ENCODE data around the gene ESRRG. TPM values are rescaled to one million over a fixed set of nuclear protein-coding genes. Genes with fewer than 3 reads are reported as not detected.

The ESRRG gene
- total RNA-seq, 4 donors from 2014 or later = 0.76 to 7.0 (median 5.2) TPM

DNA sequence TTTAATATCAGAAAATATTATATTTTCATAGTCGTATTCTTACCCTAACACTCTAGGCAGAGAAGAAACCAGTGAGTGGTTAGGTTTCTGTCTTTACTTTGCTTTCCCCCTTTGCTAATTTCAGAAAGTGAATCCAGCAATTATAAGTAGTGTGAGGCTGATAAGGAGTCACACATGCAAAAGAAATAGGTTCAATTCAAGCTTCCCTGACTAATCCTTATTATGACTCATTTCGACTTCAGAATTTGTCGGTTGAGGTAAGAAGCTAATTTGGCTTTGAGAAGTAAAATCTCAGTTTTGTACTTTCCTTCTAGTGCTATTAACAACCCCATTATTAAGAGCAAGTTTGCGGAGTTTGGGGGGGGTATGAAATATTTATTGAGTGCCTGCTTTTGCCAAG, 22.4 kb downstream of the ESRRG start:
- no peak overlapping the region for H3K4me3 ChIP-seq (ENCODE audit: low read depth, poor library complexity, severe bottlenecking)
- 87 to 90% methylated on average over 4 of the region's 4 CpGs for WGBS, 2 donors
- TF ChIP-seq POLR2A (IDR thresholded peaks at IDR 0.05) = no peak
- TF ChIP-seq, protein P1, sequence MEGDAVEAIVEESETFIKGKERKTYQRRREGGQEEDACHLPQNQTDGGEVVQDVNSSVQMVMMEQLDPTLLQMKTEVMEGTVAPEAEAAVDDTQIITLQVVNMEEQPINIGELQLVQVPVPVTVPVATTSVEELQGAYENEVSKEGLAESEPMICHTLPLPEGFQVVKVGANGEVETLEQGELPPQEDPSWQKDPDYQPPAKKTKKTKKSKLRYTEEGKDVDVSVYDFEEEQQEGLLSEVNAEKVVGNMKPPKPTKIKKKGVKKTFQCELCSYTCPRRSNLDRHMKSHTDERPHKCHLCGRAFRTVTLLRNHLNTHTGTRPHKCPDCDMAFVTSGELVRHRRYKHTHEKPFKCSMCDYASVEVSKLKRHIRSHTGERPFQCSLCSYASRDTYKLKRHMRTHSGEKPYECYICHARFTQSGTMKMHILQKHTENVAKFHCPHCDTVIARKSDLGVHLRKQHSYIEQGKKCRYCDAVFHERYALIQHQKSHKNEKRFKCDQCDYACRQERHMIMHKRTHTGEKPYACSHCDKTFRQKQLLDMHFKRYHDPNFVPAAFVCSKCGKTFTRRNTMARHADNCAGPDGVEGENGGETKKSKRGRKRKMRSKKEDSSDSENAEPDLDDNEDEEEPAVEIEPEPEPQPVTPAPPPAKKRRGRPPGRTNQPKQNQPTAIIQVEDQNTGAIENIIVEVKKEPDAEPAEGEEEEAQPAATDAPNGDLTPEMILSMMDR (IDR thresholded peaks at IDR 0.05) = no peak
- DNase-seq (ENCODE audit: low spot score in 2 of 2) = no peak
- intact Hi-C loops (cut with DNase I; ENCODE audit: low total_unique reads) = no loop called here

DNA sequence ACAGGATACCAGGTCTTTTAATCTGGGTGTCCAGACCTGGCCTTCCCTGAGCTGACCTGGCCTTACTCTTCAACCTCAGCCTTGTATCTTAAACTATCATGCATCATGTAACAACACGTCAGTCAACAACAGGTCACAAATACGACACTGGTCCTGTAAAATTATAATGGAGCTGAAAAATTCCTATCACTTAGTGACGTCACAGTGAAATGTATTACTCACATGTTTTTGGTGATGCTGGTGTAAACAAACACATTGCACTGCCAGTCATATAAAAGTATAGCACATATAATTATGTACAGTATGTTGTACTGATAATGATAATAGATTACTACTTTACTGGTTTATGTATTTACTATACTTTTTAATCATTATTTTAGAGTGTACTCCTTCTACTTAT, 31.5 kb downstream of the ESRRG start:
- no peak for TF ChIP-seq POLR2A (IDR thresholded peaks at IDR 0.05)
- TF ChIP-seq, protein P1 (IDR thresholded peaks at IDR 0.05) = no peak
- WGBS, 2 donors = 84 to 87% methylated on average over 3 of the region's 3 CpGs
- no peak for DNase-seq (ENCODE audit: low spot score in 2 of 2)
- no peak overlapping the region for H3K4me3 ChIP-seq (ENCODE audit: low read depth, poor library complexity, severe bottlenecking)
- intact Hi-C loops (cut with DNase I; ENCODE audit: low total_unique reads) = no loop called here

DNA sequence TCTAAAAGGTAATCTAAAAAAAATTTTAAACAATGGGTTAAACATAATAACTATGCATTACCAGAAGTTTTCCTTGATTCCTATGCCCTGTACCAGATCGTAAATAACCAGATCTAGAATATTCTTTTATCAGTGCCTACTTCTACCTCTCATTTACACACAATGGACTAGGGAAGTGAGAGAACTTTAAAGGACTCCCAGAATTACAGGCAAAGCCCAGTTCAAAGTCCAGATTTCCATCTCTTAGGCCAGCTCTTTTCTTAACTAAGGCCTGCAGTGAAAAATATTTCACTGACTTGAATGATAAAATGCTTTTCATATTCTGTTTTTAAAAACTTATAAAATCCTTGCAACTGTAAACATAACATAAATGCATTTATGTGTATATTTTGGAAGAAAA, 32.6 kb downstream of the ESRRG start:
- intact Hi-C loops (cut with DNase I; ENCODE audit: low total_unique reads) = no loop called here
- H3K4me3 ChIP-seq (ENCODE audit: low read depth, poor library complexity, severe bottlenecking) = no peak overlapping the region
- DNase-seq (ENCODE audit: low spot score in 2 of 2) = no peak
- WGBS, 2 donors = 84 to 92% methylated on average over 1 of the region's 1 CpG
- TF ChIP-seq, protein P1 (IDR thresholded peaks at IDR 0.05) = no peak
- no peak for TF ChIP-seq POLR2A (IDR thresholded peaks at IDR 0.05)

DNA sequence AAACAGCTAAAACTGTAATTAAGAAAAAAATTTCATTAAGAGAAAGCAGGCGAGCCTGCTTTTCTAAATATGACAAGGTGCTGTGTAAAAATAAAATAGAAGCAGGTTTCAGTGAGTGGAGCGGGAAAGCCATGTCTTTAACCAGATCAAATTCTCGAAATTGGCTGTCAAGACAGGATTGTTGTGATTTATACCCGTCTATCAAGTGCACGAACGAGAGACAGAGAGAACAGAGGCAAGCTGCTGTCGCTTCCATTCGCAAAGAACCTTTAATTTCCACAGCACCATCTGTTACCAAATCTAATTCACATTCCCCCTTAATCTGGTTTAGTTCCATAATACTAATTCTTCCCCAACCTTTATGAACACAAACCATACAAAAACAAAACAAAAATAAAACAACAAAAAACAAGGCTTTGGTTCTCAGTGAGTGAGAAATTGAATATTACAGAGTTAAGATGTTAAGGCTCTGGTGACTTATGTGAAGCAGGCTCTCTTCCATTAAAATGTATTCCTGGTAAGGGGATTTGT, 35.0 kb downstream of the ESRRG start:
- TF ChIP-seq POLR2A (IDR thresholded peaks at IDR 0.05) = no peak
- TF ChIP-seq, protein P1 (IDR thresholded peaks at IDR 0.05) = no peak
- H3K4me3 ChIP-seq (ENCODE audit: low read depth, poor library complexity, severe bottlenecking) = no peak overlapping the region

DNA sequence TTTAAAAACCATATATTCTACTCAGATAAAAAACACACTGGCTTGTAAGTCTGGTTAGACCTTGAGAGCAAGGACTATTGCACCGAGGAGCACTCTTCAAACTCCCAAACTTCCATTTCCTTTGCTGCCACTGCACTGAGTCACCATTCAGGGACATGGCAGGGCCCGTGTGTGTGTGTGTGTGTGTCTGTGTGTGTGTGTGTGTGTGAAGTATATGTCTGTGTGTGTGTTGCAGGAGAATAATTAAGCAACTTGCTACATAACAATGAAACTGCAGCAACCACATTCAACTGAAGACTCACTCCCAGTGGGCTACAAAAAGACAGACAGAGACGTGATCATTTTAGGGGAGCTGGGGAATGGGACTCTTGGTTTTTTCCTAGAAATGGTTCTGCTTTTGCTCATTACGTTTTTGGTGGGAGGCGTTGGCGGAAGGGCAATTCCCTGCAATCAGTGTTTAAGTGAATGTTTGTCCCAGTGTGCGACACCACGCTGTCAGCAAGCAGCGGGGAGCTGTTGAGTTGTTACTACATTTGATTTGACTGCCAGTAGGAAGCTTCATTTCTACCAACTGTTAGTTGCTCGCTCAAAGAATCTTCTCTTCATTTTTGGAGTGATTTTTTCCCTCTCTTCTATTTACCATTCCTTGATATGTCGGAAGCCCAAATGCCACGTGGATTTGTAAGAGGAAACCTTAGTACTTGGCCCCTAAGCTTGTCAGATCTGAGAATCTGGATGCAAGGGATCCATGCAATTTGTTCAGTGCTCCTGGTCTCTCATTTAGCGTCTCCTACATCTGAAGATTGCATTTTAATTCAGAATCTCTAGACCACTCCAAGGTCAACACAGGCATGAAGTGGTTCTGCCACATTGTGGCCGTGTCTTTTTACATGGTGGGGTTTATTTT, 36.1 kb downstream of the ESRRG start:
- H3K4me3 ChIP-seq (ENCODE audit: low read depth, poor library complexity, severe bottlenecking) = no peak overlapping the region
- intact Hi-C loops (cut with DNase I; ENCODE audit: low total_unique reads) = no loop called here
- WGBS, 2 donors = 46 to 49% methylated on average over 14 of the region's 14 CpGs
- DNase-seq (ENCODE audit: low spot score in 2 of 2) = no peak
- no peak for TF ChIP-seq POLR2A (IDR thresholded peaks at IDR 0.05)
- TF ChIP-seq, protein P1 (IDR thresholded peaks at IDR 0.05) = no peak

More for the DNA sequence above, 35.0 kb downstream of the ESRRG start:
- DNase-seq (ENCODE audit: low spot score in 2 of 2) = no peak
- 66 to 74% methylated on average over 8 of the region's 8 CpGs for whole genome bisulfite sequencing, 2 donors
- intact Hi-C loops (cut with DNase I; ENCODE audit: low total_unique reads) = no loop called here

Measured in lower leg skin (tissue), 4 donors.